Measurements from ENCODE around the gene CCDC107.

The CCDC107 gene

GRCh38 chr9:35702696-35703095, 44.6 kb downstream of the CCDC107 start:
- DNase-seq (ENCODE audit: extremely low read depth, low read depth), result no peak
- no peak for TF ChIP-seq CTCF (IDR thresholded peaks at IDR 0.05; ENCODE audit: low read depth, low read length)

- no peak for TF ChIP-seq CTCF (IDR thresholded peaks at IDR 0.05; ENCODE audit: low read depth, low read length)
- DNase-seq (ENCODE audit: extremely low read depth, low read depth), result no peak
Observed at GRCh38 chr9:35703906-35704672, 46.0 kb downstream of the CCDC107 start.

- no peak for TF ChIP-seq CTCF (IDR thresholded peaks at IDR 0.05; ENCODE audit: low read depth, low read length)
Observed at GRCh38 chr9:35705372-35705771, 47.3 kb downstream of the CCDC107 start.

GRCh38 chr9:35705836-35706430, 47.8 kb downstream of the CCDC107 start:
- TF ChIP-seq CTCF (IDR thresholded peaks at IDR 0.05; ENCODE audit: low read depth, low read length), result no peak

More at GRCh38 chr9:35705372-35705771, 47.3 kb downstream of the CCDC107 start:
- DNase-seq (ENCODE audit: extremely low read depth, low read depth), result no peak

GRCh38 chr9:35706951-35707350, 48.9 kb downstream of the CCDC107 start:
- TF ChIP-seq CTCF (IDR thresholded peaks at IDR 0.05; ENCODE audit: low read depth, low read length), result no peak
- no peak for DNase-seq (ENCODE audit: extremely low read depth, low read depth)

More at GRCh38 chr9:35705836-35706430, 47.8 kb downstream of the CCDC107 start:
- DNase-seq (ENCODE audit: extremely low read depth, low read depth), result no peak

GRCh38 chr9:35708146-35708545, 50.1 kb downstream of the CCDC107 start:
- TF ChIP-seq CTCF (IDR thresholded peaks at IDR 0.05; ENCODE audit: low read depth, low read length), result no peak
- no peak for DNase-seq (ENCODE audit: extremely low read depth, low read depth)

- TF ChIP-seq CTCF (IDR thresholded peaks at IDR 0.05; ENCODE audit: low read depth, low read length), result no peak
Observed at GRCh38 chr9:35710818-35711500, 52.9 kb downstream of the CCDC107 start.

More at GRCh38 chr9:35710818-35711500, 52.9 kb downstream of the CCDC107 start:
- DNase-seq (ENCODE audit: extremely low read depth, low read depth), result no peak

All from AG09319 (cell line).